Naive thymus-derived CD8-positive, alpha-beta T cell (primary cell): Measurements from ENCODE around the gene GAS7. TPM values are rescaled to one million over a fixed set of nuclear protein-coding genes. Genes with fewer than 3 reads are reported as not detected.
"Not testable (repeated sequence)": the region's sequence is repeated elsewhere in the genome, so short reads cannot be mapped to it uniquely, and the experiment has no call there.

Experiments
- ATAC-seq, 2 donors: fragments of 150-1000 bp; cut with Tn5 transposase in 1 of 2; sonication (Bioruptor Pico), chemical (Tn5 transposase) in 1 of 2; 1 replicate in 1 of 2; 2 replicates in 1 of 2; pipeline ENCODE4 v1.10.0; 2021; ENCODE audit warnings: mild to moderate bottlenecking in 2 of 2, moderate library complexity in 2 of 2
- POLR2A ChIA-PET: fragments of 350-600 bp; sonication (Branson Sonifier 250); formaldehyde crosslinking; loops from one replicate; lab custom pipeline; 2021; ENCODE audit warnings: antibody characterized with exemption; lab: Charles Lee
- DNase-seq, 10 donors: peaks; one replicate each; pipeline versions ENCODE4 v3.0.0 to v3.0.0-alpha.2; 2020 to 2022
- H3K27ac Mint-ChIP-seq, 10 donors: one replicate each; pipeline ENCODE4 v1.8.0; 2020 to 2022; ENCODE audit warnings: mild to moderate bottlenecking in 10 of 10, mixed read lengths in 10 of 10, moderate library complexity in 4 of 10, inconsistent platforms in 1 of 10
- H3K27me3 Mint-ChIP-seq, 5 donors: one replicate each; pipeline ENCODE4 v1.8.0; 2021 to 2022; ENCODE audit warnings: mixed read lengths in 5 of 5
- H3K36me3 Mint-ChIP-seq, 3 donors: one replicate each; pipeline ENCODE4 v1.8.0; 2020 to 2022; ENCODE audit warnings: mixed read lengths in 3 of 3, mild to moderate bottlenecking in 2 of 3, inconsistent platforms in 1 of 3
- H3K4me1 Mint-ChIP-seq, 4 donors: one replicate each; pipeline ENCODE4 v1.8.0; 2021 to 2022; ENCODE audit warnings: mixed read lengths in 4 of 4
- H3K4me3 Mint-ChIP-seq, 10 donors: one replicate each; pipeline ENCODE4 v1.8.0; 2020 to 2022; ENCODE audit warnings: mild to moderate bottlenecking in 10 of 10, mixed read lengths in 10 of 10, moderate library complexity in 6 of 10, inconsistent platforms in 1 of 10
- H3K9me3 Mint-ChIP-seq, 9 donors: one replicate each; pipeline ENCODE4 v1.8.0; 2020 to 2022; ENCODE audit warnings: mixed read lengths in 9 of 9, mild to moderate bottlenecking in 3 of 9, inconsistent platforms in 1 of 9, moderate library complexity in 1 of 9
- polyA plus RNA-seq, 3 donors: library from polyadenylated mRNA; unstranded; fragments of 300-500 nt; fragmentation: Illumina TruSeq; gene quantifications; one replicate each; pipeline ENCODE4 v1.2.3, GENCODE V29; 2021
- total RNA-seq, 8 experiments: library from RNA in 2 of 8; stranded (reverse) in 2 of 8; gene quantifications; one replicate each; pipeline ENCODE4 v1.2.3 and lab custom pipeline; 2021 to 2026

Gene GAS7
- total and polyA plus RNA-seq, 5 experiments from 2014 or later, result 0.05 to 2.1 (median 1.4) TPM; not detected in 1

DNA sequence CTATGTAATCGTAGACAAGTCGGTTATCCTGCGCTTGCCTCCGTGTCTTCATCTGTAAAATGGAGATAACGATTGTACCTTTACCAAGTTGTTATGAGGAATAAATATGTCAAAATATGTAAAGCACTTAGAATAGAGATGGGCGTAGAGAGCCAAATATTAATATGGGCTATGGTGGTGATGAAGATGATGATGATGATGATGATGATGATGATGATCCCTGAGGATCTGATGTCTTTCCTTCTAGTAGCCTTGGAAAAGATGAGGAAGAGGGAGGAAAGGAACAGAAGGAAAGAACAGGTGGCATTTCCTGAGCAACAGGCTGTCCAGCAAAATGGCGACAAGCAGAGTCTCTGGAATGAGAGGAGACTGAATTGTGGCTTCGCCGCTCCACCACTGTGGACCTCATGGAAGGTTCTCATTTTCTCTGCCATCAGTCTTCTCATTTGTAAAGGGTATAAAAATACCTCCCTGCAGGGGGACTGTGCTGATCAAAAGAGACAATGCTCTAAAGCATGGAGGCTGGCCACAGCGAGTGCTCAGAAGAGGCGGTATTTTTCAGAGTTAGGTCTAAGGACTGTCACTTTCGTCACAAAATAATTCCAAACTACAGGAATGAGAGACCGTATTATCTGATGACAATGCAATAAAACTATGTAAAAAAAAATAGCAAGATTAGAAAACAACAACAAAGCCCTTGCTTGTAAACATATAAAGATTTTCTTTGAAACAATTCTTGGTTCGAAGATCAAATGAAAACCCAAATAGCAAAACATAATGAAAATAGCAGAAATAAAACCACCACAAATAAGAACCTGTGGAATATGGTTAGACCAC, 276.2 kb downstream of the GAS7 start:
- POLR2A ChIA-PET, result no interaction called here
- Mint-ChIP-seq H3K4me3 (no peak overlapping the region), H3K27ac (no peak overlapping the region), H3K27me3 (no peaks in the 10 kb centered on the region), H3K9me3 (no peaks in the 10 kb centered on the region), H3K36me3 (no peaks in the 10 kb centered on the region), H3K4me1 (peaks cover 2 to 6% (median 2%) of the 10 kb centered on the region in 4 donors)
- no peak for ATAC-seq
- DNase-seq, result no peak

DNA sequence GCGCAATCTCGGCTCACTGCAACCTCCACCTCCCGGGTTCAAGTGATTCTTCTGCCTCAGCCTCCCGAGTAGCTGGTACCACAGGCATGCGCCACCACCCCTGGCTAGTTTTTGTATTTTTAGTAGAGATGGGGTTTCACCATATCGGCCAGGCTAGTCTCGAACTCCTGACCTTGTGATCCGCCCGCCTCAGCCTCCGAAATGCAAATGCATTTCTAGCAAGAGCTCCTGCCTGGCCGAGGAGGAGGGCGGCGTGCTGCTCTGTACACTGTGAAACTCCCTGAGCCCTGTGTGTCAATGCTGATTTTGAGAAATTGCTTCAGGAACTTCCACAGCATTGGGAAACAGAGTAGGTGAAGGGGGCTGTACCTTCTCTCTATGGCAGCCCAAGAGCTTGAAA, 277.2 kb downstream of the GAS7 start:
- H3K27ac Mint-ChIP-seq, ATAC-seq, H3K27me3 Mint-ChIP-seq, H3K36me3 Mint-ChIP-seq, DNase-seq, POLR2A ChIA-PET, H3K4me1 Mint-ChIP-seq, H3K9me3 Mint-ChIP-seq, H3K4me3 Mint-ChIP-seq: not testable (repeated sequence)

DNA sequence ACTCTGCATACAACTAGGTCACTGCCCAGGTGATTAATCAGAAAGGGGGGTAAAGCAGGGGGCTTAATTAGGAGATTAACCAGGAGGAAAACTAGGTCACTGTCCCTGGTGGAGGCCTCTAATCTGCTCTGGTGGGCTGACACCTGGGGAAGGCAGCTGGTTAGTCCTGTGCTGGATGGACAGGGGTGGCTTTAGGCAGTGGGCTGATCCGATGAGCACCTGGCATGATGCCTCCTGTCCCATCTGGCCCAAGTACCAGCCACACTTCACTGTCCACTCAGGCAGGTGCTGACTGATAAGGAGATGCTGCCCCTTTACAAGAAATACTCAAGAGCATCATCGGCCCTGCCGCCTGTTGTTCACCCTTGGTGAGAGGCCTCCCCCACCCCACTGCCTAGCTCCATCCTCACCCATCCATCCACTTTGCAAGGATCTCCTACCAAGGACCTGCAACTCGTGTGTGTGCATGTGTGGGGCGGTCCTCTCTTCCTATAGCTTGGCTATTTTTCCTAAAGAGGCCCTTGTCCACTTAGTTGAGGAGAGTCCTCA, 279.5 kb downstream of the GAS7 start:
- Mint-ChIP-seq H3K4me3 (no peak overlapping the region), H3K27me3 (no peaks in the 10 kb centered on the region), H3K4me1 (no peaks in the 10 kb centered on the region)

DNA sequence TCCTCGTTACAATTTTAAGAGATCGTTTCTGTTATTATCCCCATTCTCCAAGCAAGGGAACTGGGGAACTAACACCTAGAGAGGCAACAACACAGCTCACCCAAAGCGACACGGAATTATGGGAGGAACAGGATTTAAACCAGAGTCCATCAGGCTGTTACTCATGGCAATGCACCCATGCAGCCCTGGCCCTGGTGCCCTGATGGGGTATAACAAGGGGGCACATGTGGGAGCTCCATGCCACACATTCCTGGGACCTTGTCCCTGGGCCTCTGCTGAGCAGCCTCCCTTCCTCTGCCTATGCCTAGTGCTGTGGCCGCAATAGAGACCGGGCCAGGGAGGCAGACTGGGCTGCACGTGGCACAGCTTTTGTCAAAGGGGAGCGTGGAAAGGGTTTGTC, 280.1 kb downstream of the GAS7 start:
- Mint-ChIP-seq H3K4me3 (no peak overlapping the region), H3K27ac (no peak overlapping the region), H3K4me1 (no peaks in the 10 kb centered on the region)

More for the DNA sequence above, 279.5 kb downstream of the GAS7 start:
- no peaks in the 10 kb centered on the region for H3K36me3 Mint-ChIP-seq
- DNase-seq (no peak), ATAC-seq (no peak)
- H3K9me3 Mint-ChIP-seq, result no peaks in the 10 kb centered on the region
- H3K27ac Mint-ChIP-seq, result no peak overlapping the region
- POLR2A ChIA-PET, result no interaction called here

DNA sequence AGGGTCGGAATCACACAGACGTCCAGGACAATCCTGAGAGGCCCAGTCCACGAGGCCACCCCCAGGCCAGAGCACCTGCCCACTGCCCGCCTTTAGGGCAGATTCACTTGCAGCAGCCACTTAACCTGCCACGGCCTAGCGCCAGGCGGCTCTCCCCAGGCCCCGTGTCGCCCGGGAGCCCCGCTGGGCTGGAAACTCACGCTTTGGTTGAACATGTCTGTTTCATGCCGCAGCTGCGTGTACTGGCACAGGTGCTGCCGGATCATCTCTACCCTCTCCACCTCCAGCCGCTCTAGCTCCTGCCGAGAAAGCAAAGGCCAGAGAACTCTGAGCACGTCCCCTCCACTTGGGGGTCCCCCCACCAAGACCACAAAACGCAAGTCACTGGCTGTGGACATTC, 280.6 kb downstream of the GAS7 start:
- ATAC-seq (no peak), DNase-seq (no peak)
- H3K4me3 Mint-ChIP-seq, result no peak overlapping the region
- no peaks in the 10 kb centered on the region for H3K4me1 Mint-ChIP-seq
- POLR2A ChIA-PET, result no interaction called here
- no peaks in the 10 kb centered on the region for H3K9me3 Mint-ChIP-seq
- no peaks in the 10 kb centered on the region for H3K27me3 Mint-ChIP-seq
- peak overlapping the region in 1 of 10 donors; percentile 46 for H3K27ac Mint-ChIP-seq
- H3K36me3 Mint-ChIP-seq, result no peaks in the 10 kb centered on the region

More for the DNA sequence above, 280.1 kb downstream of the GAS7 start:
- Mint-ChIP-seq H3K27me3 (no peaks in the 10 kb centered on the region), H3K36me3 (no peaks in the 10 kb centered on the region), H3K9me3 (no peaks in the 10 kb centered on the region)
- DNase-seq (no peak), ATAC-seq (no peak)
- POLR2A ChIA-PET, result no interaction called here

DNA sequence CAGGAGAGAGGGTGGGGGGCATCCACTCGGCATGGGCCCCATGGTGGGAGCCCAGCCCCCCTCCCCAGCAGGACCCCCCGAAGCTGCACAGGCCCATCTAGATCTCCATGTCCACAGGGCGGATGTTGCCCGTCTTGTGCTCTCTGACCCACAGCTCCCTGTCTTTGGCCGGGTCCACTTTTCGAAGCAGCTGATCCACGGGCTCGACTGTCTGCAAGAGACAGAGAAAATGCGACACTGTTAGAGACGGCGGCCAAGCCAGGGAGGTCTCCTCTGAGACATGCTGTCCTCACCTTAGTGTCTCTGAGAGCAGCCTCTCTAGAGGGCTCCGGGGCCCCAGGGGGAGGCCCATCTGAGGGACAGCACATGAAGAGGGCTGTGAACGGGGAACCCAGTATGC, 281.3 kb downstream of the GAS7 start:
- DNase-seq (no peak), ATAC-seq (no peak)
- Mint-ChIP-seq H3K4me3 (no peak overlapping the region), H3K4me1 (no peaks in the 10 kb centered on the region), H3K36me3 (no peaks in the 10 kb centered on the region), H3K9me3 (no peaks in the 10 kb centered on the region), H3K27ac (no peak overlapping the region), H3K27me3 (no peaks in the 10 kb centered on the region)
- POLR2A ChIA-PET, result no interaction called here

DNA sequence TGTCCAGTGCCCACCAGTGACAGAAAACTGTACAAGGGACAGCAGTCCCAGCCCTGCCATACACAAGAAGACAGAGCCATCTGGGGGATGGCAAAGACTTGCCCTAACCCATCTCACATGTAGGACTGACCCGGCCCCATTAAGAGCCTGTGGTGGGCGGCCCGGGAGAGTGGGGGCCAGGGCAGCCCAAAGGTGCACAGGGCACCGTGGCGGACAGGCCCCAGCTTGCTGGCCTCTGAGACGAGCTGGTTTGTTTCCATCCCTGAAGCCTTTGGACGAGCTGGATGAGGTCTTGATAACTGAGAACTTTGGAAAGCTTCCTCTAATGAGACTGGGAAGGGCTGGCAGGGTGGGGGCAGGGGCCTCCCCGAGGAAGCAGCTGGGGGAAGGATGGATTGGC, 282.3 kb downstream of the GAS7 start:
- Mint-ChIP-seq H3K36me3 (no peaks in the 10 kb centered on the region), H3K27me3 (no peaks in the 10 kb centered on the region), H3K9me3 (no peaks in the 10 kb centered on the region), H3K27ac (no peak overlapping the region), H3K4me3 (no peak overlapping the region), H3K4me1 (no peaks in the 10 kb centered on the region)
- POLR2A ChIA-PET, result no interaction called here
- ATAC-seq (no peak), DNase-seq (no peak)

DNA sequence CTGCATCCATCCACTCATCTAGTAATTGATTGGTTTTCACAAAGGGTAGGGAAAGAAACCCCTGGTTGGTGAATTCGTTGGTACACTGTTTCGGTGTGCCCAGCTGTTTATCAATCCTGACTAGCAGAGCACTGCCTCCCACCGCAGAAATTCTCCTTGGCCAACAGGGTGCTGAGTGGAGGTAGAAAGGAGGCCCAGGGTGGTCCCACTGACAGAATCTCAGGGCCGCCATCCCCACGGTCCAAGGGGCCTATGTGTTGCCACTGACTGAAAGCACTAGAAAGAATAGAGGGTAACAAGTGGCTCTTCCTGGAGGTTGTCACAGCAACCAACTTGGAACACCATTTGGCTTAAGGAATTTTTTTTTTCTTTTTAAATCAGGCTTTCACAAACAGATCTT, 284.9 kb downstream of the GAS7 start:
- Mint-ChIP-seq H3K27ac (no peak overlapping the region), H3K36me3 (no peaks in the 10 kb centered on the region), H3K27me3 (peaks cover 0 to 8% (median 3%) of the 10 kb centered on the region in 5 donors), H3K9me3 (no peaks in the 10 kb centered on the region), H3K4me3 (no peak overlapping the region), H3K4me1 (peaks cover 0 to 3% (median 0%) of the 10 kb centered on the region in 4 donors)
- ATAC-seq (no peak), DNase-seq (no peak)
- POLR2A ChIA-PET, result no interaction called here

DNA sequence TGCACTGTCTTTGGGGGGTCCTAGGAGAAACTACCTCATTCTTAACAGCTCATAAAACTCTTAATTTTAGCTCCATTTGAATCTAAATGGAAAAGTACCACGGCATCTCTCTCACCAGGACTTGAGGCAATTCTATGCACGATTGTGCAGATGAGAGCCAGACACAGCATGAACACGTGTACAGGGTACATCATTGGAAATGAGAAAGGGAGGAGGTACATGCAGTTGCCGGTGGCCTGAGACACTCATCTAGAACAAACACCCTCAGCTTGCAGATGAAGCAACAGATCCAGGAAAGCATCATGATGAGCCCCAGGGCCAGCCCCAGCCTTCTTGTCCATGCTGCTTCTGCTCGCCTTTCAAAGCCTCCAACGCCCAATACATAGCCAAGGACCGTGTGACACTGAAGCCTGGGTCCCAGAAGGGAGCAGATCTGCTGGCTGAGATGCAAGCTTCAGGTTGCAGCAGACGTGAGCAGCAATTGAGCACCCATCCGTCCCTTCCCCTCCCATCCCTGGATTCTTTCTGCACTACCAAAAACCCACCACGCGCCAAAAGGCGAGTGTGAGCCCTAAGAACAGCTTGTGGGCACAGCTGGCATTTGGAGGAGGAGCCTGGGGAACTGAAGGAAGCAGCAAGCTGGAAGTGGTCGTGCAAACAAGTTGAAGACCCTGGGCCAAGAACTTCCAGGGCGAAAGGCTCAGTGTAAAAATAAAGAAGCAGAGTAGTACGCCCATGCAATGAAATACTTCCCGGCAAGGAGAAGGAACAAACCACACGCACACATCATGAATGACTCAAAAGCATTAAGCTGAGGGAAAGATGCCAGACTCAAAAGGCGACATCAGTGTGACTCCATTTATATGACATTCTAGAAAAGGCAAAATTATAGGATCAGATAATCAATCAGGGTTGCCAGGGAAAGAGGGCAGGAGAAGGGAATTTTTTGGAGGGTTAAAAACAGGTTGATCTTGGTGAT, 286.0 kb downstream of the GAS7 start:
- ATAC-seq, result no peak
- no peaks in the 10 kb centered on the region for H3K36me3 Mint-ChIP-seq
- no peak overlapping the region for H3K4me3 Mint-ChIP-seq
- H3K4me1 Mint-ChIP-seq, result peaks cover 0 to 3% (median 0%) of the 10 kb centered on the region in 4 donors
- no peak overlapping the region for H3K27ac Mint-ChIP-seq
- H3K27me3 Mint-ChIP-seq, result peaks cover 0 to 8% (median 3%) of the 10 kb centered on the region in 5 donors
- H3K9me3 Mint-ChIP-seq, result no peaks in the 10 kb centered on the region
- POLR2A ChIA-PET, result no interaction called here
- DNase-seq, result no peak

DNA sequence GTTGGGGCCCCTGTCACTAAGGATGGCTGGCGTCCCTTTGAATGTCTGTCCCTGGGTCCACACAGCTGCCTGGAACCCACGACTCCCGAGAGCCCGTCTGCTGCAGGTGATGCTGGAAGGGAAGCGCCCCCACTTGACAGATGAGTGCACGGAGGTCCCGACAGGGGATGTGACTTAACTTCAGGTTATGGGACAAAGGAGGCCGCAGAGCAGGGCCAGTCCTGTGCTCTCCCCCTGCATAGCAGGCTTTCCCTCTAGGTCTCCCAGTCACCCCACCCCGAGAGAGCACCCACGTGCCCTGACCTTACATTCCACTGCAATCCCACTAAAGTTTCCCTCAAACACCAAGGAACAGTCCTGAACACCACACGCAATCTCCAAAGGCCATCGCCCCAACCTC, 287.3 kb downstream of the GAS7 start:
- no peaks in the 10 kb centered on the region for H3K9me3 Mint-ChIP-seq
- peaks cover 0 to 8% (median 3%) of the 10 kb centered on the region in 5 donors for H3K27me3 Mint-ChIP-seq
- POLR2A ChIA-PET, result no interaction called here
- ATAC-seq, result no peak
- peaks cover 0 to 3% (median 0%) of the 10 kb centered on the region in 4 donors for H3K4me1 Mint-ChIP-seq
- DNase-seq, result no peak
- H3K36me3 Mint-ChIP-seq, result no peaks in the 10 kb centered on the region
- H3K27ac Mint-ChIP-seq, result no peak overlapping the region
- H3K4me3 Mint-ChIP-seq, result no peak overlapping the region

DNA sequence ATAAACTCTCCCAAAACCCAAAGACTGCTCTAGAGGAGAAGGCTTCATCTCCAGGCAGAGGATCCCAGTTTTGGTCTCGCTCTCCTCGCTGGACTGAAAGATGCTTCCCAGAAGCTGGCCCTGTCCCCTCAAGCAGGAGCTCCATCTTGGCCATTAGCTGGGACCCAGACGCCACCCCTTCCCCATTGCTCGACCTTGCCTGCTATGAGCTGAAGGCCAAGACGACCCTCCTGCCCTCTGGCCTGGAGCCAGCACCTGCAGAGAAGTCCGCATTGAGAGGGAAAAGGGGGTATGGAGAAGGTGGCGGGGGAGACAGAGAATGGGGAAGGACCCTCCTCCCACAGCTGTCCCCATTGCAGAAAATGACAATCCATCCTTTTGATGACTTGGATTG, 289.8 kb downstream of the GAS7 start:
- Mint-ChIP-seq H3K27me3 (peaks cover 0 to 17% (median 3%) of the 10 kb centered on the region in 5 donors), H3K9me3 (no peaks in the 10 kb centered on the region), H3K4me1 (peaks cover 0 to 3% (median 0%) of the 10 kb centered on the region in 4 donors), H3K27ac (no peak overlapping the region), H3K4me3 (no peak overlapping the region), H3K36me3 (no peaks in the 10 kb centered on the region)
- DNase-seq, result no peak
- ATAC-seq, result no peak
- POLR2A ChIA-PET, result no interaction called here

DNA sequence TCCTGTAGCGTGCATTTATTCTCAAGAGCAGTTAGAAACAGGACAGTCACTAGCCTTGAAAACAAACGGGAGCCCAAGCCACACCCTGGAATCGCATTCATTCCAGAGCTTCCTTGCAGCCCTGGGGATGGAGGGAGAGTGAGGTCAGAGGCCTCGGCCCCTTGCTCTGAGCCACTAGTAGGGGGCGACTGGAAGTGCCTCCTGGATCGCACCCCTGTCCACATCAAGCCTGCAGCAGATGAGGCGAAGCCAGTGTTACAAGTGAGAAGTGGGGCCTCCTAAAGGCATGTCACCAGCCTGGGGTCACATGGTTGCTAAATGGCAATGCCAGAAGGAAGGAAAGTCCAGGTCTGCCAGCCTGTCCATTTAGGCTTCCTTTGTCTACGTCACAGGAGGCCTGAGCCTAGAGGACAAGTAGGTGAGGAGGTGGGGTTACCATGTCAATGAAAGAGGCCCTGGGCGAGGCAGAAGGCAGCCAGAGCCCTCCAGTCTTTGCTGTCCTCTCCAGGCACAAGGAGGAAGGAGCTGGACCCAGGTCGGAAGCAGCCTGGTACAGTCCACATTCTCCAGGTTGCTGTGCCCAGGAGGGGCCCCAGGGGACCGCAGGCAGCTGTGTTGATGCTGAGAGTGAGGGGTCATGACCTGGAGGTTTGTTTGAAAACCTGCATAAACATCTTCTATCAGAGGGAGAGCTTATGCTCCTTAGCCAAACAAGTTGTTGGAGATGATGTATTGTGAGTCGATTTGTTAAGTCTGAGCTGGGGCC, 290.3 kb downstream of the GAS7 start:
- no peak for ATAC-seq
- Mint-ChIP-seq H3K36me3 (no peaks in the 10 kb centered on the region), H3K4me3 (no peak overlapping the region), H3K27me3 (peaks cover 0 to 17% (median 3%) of the 10 kb centered on the region in 5 donors), H3K9me3 (no peaks in the 10 kb centered on the region), H3K27ac (no peak overlapping the region), H3K4me1 (peaks cover 0 to 3% (median 0%) of the 10 kb centered on the region in 4 donors)
- POLR2A ChIA-PET, result interaction anchor here (0.7 kb wide), 1 partner anchor 1906 kb away, joined by 3 read pairs; no protein-coding TSS in a partner anchor
- no peak for DNase-seq
